AG08395 (cell line): Measurements from ENCODE around the gene LBHD2.

Experiments used
- DNase-seq: peaks from one replicate; pipeline ENCODE4 v3.0.0; 2012; ENCODE audit warnings: mixed read lengths, low spot score

The LBHD2 gene

DNA sequence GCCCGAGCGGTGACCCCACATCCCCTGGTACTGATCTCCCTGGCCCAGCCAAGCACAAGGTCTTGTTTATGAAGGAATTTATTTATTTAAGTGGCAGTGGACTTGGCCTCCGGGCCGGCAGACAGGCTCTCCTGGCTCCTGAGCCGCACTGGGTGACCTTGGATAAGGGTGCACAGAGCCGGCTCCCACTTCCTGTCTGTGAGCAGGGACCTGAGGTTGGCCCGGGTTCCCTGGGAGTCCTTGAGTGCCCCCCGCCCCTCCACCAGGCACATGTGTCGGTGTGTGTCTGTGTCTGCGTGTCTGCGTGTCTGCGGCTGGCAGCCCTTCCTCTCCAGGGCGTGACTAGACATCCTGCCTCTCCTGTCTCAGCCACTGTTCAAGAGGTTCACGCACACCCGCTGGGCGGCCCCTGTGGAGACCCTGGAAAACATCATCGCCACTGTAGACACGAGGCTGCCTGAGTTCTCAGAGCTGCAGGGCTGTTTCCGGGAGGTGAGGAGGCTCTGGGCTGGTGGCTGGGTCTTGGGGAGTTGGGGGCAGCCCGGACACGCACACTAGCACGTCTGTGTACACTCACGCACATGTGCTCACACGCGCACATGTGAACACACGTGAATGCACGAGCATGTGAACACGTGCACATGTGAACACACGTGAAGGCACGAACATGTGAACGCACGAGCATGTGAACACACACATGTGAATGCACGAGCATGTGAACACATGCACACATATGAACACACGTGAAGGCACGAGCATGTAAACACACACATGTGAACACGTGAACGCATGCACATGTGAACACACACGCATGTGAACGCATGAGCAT, 48.6 kb downstream of the LBHD2 start:
- DNase-seq, result no peak

DNA sequence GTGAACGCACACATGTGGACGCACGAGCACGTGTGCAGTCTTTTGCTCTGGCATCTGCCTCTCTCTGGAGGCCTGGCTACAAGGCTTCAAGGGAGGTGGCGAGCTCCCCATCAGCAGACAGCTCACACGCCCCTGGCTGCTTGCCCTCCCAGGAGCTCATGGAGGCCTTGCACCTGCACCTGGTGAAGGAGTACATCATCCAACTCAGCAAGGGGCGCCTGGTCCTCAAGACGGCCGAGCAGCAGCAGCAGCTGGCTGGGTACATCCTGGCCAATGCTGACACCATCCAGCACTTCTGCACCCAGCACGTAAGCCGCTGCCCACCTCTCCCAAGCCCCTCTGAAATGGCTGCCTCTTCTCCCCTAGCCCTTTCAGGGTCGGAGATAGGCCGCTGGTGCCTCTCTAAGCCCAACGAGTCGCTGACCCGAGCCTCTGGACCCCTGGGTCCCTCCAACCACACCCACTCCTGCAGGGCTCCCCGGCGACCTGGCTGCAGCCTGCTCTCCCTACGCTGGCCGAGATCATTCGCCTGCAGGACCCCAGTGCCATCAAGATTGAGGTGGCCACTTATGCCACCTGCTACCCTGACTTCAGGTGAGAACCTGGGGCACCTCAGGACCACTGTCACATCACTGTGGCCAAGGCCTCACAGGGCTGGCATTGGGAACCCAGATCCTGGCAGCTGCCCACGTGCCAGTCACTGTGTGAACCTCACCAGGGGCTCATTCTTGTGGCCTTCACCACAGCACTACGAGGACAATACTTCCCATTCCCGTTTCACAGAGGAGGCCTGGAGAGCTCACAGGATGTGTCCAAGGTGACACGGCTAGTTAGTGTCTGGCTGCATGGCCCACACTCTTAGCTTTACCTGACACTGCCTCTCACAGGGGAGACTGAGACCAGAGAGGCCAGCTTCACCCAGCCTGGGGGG, 49.5 kb downstream of the LBHD2 start:
- DNase-seq, result no peak

- DNase-seq, result no peak
Observed at GRCh38 chr14:103134405-103134804, 50.4 kb downstream of the LBHD2 start.

DNA sequence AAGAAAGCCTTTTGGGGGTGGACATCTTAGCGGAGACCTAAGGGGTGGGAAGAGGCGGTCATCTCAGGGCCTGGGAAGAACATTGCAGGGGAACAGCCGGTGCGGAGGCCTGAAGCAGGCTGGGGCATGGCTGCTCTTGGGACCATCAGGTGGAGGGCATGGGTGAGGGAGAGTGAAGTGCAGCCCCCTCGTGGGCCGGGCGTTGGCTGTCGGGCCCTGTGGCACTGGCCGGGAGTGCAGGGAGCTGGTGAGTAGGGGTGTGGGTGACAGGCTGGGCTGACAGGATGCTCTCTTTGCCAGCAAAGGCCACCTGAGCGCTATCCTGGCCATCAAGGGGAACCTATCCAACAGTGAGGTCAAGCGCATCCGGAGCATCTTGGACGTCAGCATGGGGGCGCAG, 50.9 kb downstream of the LBHD2 start:
- DNase-seq, result no peak

GRCh38 chr14:103135333-103136260, 51.6 kb downstream of the LBHD2 start:
- DNase-seq, result no peak

DNA sequence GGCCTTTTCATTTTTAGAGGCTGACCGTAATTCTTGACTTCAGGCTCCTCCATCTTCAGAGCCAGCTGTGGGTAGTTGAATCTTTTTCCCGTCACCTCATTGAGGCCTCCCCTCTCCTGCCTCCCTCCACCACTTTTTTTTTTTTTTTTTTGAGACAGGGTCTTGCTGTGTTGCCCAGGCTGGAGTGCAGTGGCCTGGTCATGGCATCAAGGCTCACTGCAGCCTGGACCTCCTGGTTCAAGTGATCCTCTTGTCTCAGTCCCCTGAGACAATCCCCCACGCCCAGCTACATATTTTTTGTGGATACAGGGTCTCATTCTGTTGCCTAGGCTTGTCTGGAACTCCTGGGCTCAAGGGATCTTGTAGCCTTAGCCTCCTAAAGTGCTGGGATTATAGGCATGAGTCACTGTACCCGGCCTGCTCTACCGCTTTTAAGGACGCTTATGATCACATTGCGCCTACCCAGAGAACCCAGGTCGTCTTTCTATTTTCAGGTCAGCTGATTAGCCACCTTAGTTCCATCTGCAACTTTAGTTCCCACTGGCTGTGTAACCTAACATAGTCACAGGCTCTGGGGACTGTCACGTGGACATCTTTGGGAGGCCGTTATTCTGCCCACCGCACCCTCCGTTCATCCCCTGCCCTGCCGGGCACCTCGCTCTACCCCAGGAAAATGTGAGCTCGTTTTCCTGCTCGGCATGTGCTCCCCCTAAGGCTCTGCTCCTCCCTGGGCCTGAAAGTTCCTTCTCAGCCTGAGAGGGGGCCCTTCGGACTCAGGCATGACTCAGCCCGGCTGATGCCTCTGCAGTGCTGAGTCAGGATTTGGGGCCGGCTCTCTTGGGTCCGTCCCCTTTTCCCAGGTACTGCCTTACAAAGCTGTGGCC, 52.6 kb downstream of the LBHD2 start:
- peak; percentile 84 for DNase-seq

DNA sequence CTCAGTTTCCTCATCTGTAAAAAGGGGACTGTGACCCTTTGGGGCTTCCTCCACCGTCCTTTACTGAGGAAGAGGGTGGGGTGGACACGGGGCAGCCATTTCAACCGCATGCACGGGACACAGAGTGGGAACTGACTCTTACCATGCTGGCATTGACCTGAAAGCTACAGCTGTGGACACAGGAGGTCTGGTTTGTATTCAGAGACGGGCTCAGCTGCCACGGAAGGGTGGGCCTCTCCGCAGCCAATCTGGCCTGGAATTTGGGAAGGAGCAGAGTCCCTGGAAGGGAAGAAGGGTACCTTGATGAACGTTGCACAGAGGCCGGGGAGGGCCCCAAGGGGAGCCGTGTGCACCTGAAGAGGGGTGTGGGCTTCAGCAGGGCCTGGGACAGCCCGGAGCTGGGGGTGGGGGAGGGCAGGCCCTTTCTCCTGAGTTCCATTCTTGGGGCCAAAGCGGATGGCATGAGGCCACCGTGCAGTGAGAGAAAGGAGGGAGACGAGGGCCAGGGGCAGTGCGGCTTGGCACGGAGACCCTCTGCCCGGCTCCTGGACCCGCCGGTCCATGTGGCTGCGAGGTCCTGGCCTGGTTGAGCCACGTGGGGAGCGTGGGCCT, 53.8 kb downstream of the LBHD2 start:
- no peak for DNase-seq

DNA sequence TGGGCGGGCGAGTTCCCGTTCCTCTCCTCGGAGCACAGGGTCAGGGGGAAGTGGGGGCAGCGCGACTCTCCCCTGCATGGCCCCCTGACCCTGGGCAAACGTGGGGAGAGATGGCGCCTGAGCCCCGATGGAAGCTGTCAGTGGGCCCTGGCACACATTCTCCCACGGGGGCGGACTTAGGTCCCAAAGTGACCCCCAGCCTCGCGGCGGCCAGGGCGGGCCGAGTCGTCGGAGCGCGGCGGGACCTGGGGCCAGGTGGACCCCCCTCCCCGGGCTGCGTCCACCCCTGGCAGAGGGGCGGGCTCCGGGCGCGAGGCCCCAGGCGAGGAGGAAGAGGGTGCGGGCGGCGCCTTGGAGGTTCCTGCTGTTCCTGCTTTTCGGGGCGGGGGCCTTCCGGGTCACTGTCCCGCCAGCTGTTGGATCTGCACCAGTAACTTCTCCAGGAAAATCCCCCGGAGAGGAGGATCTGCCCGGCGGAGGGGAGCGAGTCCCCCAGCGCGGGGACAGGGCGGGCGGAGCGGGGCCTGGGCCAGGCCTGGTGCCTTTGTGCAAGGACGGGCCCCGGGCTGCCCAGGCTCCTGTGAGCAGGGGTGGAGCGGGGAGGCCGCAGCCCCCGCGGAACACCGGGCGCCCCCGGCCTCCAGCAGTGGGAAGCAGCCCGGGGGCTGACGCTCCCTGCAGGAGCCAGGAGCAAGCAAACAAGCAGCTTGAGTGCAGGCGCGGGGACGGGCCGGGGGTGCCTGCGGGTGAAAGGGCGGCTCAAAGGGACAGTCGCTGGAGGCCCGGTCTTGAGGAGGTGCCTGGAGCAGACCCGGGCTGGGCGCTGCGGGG, 54.5 kb downstream of the LBHD2 start:
- no peak for DNase-seq

- no peak for DNase-seq
Observed at GRCh38 chr14:103139132-103140025, 55.4 kb downstream of the LBHD2 start.
